Endodermal cell (in vitro differentiated cells): ENCODE measurements around the gene VENTX. TPM values are rescaled to one million over a fixed set of nuclear protein-coding genes. Genes with fewer than 3 reads are reported as not detected.

Experiments
- DNase-seq: peaks from one replicate; pipeline ENCODE4 v3.0.0-alpha.2; 2017
- H3K27ac ChIP-seq: 2 replicates; pipeline ENCODE4 v1.5.1; 2013; ENCODE audit warnings: mild to moderate bottlenecking, low read depth, low read length, moderate library complexity
- H3K27me3 ChIP-seq: 2 replicates; pipeline ENCODE4 v1.6.1; 2013; ENCODE audit warnings: mild to moderate bottlenecking, low read length, moderate library complexity; ENCODE audit not compliant: insufficient read depth, control insufficient read depth, poor library complexity, severe bottlenecking
- H3K36me3 ChIP-seq: 2 replicates; pipeline ENCODE4 v1.7.0; 2013; ENCODE audit warnings: mild to moderate bottlenecking, low read length, moderate library complexity; ENCODE audit not compliant: control insufficient read depth, insufficient read depth
- H3K4me1 ChIP-seq: one replicate; pipeline ENCODE4 v1.7.0; 2013; ENCODE audit warnings: low read length; ENCODE audit not compliant: control insufficient read depth, insufficient read depth
- H3K4me3 ChIP-seq: 2 replicates; pipeline ENCODE4 v1.5.1; 2013; ENCODE audit warnings: mild to moderate bottlenecking, low read length, moderate library complexity
- H3K9ac ChIP-seq: 2 replicates; pipeline ENCODE4 v1.6.1; 2013; ENCODE audit warnings: mild to moderate bottlenecking, low read length, moderate library complexity; ENCODE audit not compliant: poor library complexity, severe bottlenecking; ENCODE audit errors: extremely low read depth
- H3K9me3 ChIP-seq: 2 replicates; pipeline ENCODE4 v1.6.1; 2013; ENCODE audit warnings: mild to moderate bottlenecking, low read length, moderate library complexity; ENCODE audit not compliant: control insufficient read depth
- H3K27ac Mint-ChIP-seq: 2 replicates; pipeline ENCODE4 v1.8.0; 2020; ENCODE audit warnings: mixed read lengths
- H3K27me3 Mint-ChIP-seq: 2 replicates; pipeline ENCODE4 v1.8.0; 2021; ENCODE audit warnings: mild to moderate bottlenecking, mixed read lengths; ENCODE audit not compliant: insufficient read depth
- H3K36me3 Mint-ChIP-seq: 2 replicates; pipeline ENCODE4 v1.8.0; 2020; ENCODE audit warnings: low read depth, mixed read lengths
- H3K4me1 Mint-ChIP-seq: 2 replicates; pipeline ENCODE4 v1.8.0; 2020; ENCODE audit warnings: mixed read lengths
- H3K4me3 Mint-ChIP-seq: 2 replicates; pipeline ENCODE4 v1.8.0; 2020; ENCODE audit warnings: mild to moderate bottlenecking, moderate library complexity, mixed read lengths
- H3K9me3 Mint-ChIP-seq: 2 replicates; pipeline ENCODE4 v1.8.0; 2020; ENCODE audit warnings: mild to moderate bottlenecking, mixed read lengths
- CTCF ChIP-seq: fragments of 200-600 bp; sonication (generic); conservative IDR thresholded peaks from 2 replicates; pipeline ENCODE4 v1.5.0; 2021; ENCODE audit warnings: antibody characterized with exemption, mild to moderate bottlenecking
- WGBS, 2 experiments: methylation state at CpG; one replicate each; pipeline versions ENCODE4 v1.1.5 to v1.1.7; 2013; ENCODE audit warnings: missing lambda C conversion rate in 2 of 2, mixed read lengths in 1 of 2; ENCODE audit not compliant: insufficient coverage in 1 of 2, insufficient read length in 1 of 2; 5-methylcytosine and 5-hydroxymethylcytosine counted together
- total RNA-seq, 2 donors: library from RNA; stranded (reverse); fragmentation: NEBNext Ultra II Directional in 1 of 2; extraction: Animal tissue kit (Norgen Biotek cat#: 25700) in 1 of 2; gene quantifications; 2 replicates in 1 of 2; 3 replicates in 1 of 2; pipeline ENCODE4 v1.2.1, GENCODE V29; 2021

Gene VENTX
- total RNA-seq, 2 donors from 2014 or later: 5.5 to 14.2 TPM

DNA sequence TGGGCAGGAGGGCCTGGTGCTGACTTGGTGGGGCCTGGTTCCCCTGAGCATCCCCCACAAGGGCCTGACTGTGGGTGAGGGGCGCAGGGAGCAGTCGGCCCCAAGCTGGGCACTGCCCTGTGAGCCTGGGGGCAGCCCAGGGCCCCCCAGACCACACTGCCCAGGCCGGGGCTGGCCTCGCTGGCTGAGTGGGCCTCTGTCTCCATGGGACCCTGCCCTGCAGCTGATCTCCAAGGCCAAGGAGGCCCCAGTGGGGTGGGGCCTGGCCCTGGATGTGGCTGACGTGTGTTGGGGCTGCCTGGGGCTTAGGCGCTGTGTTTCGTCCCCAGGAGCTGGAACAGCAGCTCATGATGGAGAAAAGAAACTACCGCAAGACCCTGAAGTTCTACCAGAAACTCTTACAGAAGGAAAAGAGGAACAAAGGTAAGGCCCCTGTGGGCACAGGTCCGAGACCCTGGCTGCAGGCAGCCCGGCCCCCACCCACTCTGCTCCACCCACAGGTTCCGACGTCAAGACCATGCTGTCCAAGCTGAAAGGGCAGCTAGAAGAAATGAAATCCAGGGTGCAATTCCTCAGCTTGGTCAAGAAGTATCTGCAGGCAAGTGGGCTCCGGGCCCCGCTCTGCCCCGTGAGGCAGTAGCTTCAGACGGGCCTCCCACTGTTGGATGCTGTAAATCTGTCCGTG, 31.2 kb upstream of the VENTX start:
- no peak overlapping the region for H3K9ac ChIP-seq
- H3K4me3 ChIP-seq: no peak overlapping the region
- H3K9me3 ChIP-seq: no peaks in the 10 kb centered on the region
- H3K27me3 Mint-ChIP-seq: no peaks in the 10 kb centered on the region
- H3K36me3 Mint-ChIP-seq: no peaks in the 10 kb centered on the region
- no peaks in the 10 kb centered on the region for H3K27me3 ChIP-seq
- 90 to 94% methylated on average over 14 to 17 of the region's 17 CpGs for WGBS, 2 experiments
- H3K9me3 Mint-ChIP-seq: no peaks in the 10 kb centered on the region
- TF ChIP-seq CTCF: no peak
- no peaks in the 10 kb centered on the region for H3K4me1 ChIP-seq
- no peaks in the 10 kb centered on the region for H3K36me3 ChIP-seq
- H3K4me1 Mint-ChIP-seq: no peaks in the 10 kb centered on the region
- no peak overlapping the region for H3K27ac ChIP-seq
- no peak overlapping the region for H3K27ac Mint-ChIP-seq
- H3K4me3 Mint-ChIP-seq: no peak overlapping the region
- no peak for DNase-seq

DNA sequence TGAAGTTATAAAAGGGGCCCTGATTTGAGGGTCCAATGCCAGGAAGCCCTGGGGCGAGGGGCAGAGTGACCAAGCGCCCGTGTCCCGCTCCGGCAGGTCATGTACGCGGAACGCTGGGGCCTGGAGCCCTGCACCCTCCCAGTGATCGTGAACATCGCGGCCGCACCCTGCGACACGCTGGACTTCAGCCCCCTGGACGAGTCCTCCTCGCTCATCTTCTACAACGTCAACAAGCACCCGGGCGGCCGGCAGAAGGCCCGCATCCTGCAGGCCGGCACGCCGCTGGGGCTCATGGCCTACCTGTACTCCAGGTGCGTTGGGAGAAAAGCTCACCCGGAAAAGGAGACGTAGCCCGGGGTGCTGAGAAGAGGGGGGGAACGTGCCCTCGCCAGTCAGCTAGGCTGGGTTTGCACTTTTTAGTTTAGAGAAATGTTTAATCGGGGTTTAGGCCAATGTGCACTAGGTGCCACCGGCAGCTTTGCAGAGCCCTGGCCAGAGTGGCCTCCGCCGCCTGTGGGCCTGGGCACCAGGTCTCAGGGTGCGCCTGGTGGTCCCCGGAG, 30.5 kb upstream of the VENTX start:
- WGBS, 2 experiments: 97% methylated on average over 21 to 36 of the region's 36 CpGs
- H3K27ac Mint-ChIP-seq: no peak overlapping the region
- no peaks in the 10 kb centered on the region for H3K9me3 Mint-ChIP-seq

GRCh38 chr10:133207627-133208026, 30.0 kb upstream of the VENTX start:
- H3K36me3 ChIP-seq: no peaks in the 10 kb centered on the region
- H3K36me3 Mint-ChIP-seq: no peaks in the 10 kb centered on the region
- no peak overlapping the region for H3K27ac ChIP-seq
- no peaks in the 10 kb centered on the region for H3K9me3 Mint-ChIP-seq
- H3K27ac Mint-ChIP-seq: no peak overlapping the region
- H3K4me3 Mint-ChIP-seq: no peak overlapping the region
- no peak for DNase-seq
- WGBS, 2 experiments: 94% methylated on average over 8 to 17 of the region's 17 CpGs
- no peaks in the 10 kb centered on the region for H3K4me1 Mint-ChIP-seq
- no peak overlapping the region for H3K9ac ChIP-seq
- H3K9me3 ChIP-seq: no peaks in the 10 kb centered on the region
- no peaks in the 10 kb centered on the region for H3K4me1 ChIP-seq
- H3K4me3 ChIP-seq: no peak overlapping the region
- H3K27me3 Mint-ChIP-seq: no peaks in the 10 kb centered on the region
- H3K27me3 ChIP-seq: no peaks in the 10 kb centered on the region
- TF ChIP-seq CTCF: no peak

More for the DNA sequence above, 30.5 kb upstream of the VENTX start:
- Histone ChIP-seq H3K9ac (no peak overlapping the region), H3K4me1 (no peaks in the 10 kb centered on the region), H3K27ac (no peak overlapping the region), H3K36me3 (no peaks in the 10 kb centered on the region), H3K27me3 (no peaks in the 10 kb centered on the region), H3K9me3 (no peaks in the 10 kb centered on the region), H3K4me3 (no peak overlapping the region)
- no peak for DNase-seq
- Mint-ChIP-seq H3K27me3 (no peaks in the 10 kb centered on the region), H3K36me3 (no peaks in the 10 kb centered on the region), H3K4me3 (no peak overlapping the region), H3K4me1 (no peaks in the 10 kb centered on the region)
- TF ChIP-seq CTCF: no peak
